Left kidney (tissue), 2 donors: Measurements from ENCODE around the gene PKNOX2. TPM values are rescaled to one million over a fixed set of nuclear protein-coding genes. Genes with fewer than 3 reads are reported as not detected.

Experiments used
- DNase-seq: peaks from one replicate; pipeline ENCODE4 v3.0.0-alpha.2; 2013
- polyA plus RNA-seq: library from polyadenylated mRNA; unstranded; fragments of 120-200 nt; gene quantifications from one replicate; pipeline ENCODE4 v1.2.1, GENCODE V29; 2013; ENCODE audit not compliant: insufficient read length

The PKNOX2 gene
- polyA plus RNA-seq, 1 donor, result 13.9 TPM

DNA sequence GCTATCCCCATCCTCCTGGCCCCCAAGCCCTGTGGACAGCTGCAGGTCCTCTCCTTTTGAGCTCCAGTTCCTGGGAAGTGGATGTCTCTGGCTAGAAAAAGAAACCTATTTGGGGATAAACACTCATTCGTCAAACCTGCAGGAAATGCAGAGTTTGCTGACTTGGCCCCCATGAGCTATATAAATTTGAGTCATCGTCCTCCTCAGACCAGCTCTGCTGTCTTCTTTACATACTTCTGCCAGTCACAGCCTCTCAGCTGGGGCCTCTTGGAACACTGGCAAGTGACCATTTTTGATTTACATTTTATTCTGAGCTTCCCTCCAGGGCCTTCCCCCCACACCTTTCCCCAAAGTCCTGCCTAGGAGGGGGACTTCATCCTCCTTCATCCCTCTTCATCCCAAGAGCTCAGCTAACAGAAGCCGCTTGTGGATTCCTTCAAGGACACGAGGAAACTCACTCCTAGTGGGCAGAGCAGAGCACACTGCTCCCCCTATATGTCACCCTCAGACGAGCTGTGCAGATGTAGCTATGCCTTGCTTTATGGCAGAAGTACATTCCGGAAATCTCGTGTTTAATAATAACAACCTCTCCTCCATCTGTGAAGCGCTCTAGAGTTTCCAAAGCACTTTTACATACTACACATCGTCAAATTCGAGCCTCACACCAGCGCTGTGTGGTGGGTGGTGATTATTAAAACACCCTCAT lies 199.7 kb downstream of the PKNOX2 start:
- no peak for DNase-seq

DNA sequence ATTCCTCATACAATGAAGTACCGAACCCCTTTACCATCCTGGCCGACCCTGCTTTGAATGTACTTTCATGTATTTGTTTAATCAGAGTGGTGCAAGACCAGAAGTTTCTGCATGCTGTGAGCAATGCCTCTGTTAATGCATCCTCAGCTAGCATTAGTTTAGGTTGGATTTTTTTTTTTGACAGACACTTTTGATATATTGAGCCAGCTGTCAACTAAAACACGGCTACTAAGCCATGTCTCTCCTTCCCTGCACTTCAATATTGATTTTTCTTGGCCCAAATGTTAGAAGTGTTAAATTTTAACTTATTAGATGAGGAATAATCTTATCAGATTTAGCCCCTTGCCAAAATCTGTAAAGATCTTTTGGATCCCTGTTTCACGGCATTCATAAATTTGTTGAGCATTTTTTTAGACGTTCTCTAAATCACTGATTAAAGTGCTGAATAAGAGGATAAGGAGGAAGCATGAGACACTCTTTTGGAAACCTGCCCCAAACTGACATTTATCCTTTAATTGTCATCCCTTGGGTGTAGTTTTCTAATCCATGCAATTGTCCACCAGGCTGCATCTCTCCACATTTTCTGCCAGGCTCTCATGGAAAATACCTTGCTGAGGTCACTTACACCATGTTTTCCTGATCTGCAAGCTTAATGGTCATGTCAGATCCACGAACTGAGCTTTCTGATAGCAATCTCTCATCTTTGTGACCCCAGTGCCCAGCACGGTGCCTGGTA lies 200.8 kb downstream of the PKNOX2 start:
- no peak for DNase-seq

DNA sequence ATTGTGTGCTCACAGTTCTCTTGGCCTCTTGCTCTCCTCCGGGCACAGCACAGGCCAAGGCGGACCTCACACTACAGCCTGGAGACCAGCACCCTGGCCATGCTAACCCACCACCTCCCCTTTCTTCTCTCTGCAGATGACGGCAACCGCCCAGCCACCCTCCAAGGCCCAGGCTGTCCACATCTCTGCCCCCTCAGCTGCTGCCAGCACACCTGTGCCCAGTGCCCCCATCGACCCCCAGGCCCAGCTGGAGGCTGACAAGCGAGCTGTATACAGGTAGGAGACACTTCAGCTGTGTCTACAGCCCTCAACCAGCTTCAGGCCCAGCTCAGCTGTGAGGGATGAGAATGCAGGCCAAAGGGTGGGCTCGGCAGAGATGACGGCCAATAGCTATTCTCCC lies 203.2 kb downstream of the PKNOX2 start:
- no peak for DNase-seq

DNA sequence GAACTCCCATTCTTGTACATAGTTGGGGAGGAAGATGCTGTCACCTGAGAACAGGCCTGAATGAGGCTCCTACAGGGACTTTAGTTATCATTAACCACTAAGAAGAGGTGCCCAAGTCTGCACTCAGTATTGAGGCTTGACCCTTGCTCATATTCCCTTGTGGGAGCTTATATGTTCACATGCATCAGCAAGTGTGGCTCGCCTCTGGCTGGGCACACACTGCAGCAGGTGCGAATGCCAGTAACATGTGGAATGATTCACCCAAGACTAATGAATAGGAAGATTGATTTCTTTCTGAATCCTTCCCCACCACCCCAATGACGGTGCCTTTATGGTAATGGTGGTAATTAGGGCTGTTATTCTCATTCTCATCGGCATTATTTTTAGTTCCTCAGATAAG lies 204.2 kb downstream of the PKNOX2 start:
- DNase-seq, result no peak

DNA sequence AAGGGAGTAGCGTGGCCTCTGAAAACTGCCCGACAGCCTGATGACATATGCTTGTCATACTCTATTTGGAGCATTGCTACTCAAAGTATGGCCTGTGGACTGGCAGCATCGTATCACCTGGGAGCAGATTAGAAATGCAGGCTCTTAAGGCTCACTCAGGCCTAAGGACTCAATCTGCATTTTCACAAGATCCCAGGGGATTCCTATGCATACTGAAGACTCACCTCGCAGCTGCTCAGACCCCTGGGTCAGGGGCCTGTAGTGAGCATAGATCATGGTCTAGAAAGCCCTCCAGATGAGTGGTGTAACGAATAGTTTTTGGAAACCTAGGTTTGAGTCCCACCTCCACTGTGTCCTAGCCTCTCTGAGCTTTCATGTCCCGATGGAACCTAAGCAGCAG lies 205.3 kb downstream of the PKNOX2 start:
- DNase-seq, result no peak

DNA sequence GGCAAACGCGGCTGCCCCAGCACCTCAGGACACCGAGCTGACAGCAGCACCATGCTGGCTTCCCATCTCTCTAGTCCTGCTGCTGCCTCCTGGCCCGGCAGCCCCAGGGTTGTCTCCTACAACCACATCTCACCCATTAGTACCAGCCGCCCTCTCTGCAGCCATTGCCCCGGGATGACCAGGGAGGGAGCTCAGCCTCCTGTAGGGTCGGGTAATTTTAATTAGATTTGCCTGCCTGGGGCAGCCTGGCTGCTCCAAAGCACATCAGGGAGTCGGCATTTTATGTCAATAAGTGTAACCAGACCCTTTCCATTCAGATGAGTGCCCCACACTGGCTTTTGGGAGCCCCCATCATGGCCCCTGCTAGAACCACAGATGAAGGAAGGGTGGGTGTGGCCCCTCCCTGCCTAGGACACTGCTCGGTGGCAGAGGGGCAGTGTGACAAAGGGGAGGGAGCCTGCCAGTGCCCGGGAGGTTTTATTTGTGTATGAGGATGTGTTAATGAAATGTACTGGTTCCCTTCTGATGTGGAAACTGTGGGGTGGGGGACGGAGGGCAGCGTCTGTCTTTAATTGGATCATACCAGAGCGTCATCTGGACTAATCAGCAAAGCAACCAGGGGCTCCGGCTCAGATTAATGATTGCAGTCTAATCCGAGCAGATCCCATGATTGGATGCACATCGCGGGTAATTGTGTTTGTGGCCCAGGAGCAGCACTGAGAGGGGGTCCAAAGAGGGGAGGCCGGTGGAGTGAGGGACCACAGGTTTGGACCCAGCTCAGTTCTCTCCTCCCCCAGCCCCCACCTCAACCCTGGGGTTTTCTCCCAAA lies 206.2 kb downstream of the PKNOX2 start:
- DNase-seq, result no peak

DNA sequence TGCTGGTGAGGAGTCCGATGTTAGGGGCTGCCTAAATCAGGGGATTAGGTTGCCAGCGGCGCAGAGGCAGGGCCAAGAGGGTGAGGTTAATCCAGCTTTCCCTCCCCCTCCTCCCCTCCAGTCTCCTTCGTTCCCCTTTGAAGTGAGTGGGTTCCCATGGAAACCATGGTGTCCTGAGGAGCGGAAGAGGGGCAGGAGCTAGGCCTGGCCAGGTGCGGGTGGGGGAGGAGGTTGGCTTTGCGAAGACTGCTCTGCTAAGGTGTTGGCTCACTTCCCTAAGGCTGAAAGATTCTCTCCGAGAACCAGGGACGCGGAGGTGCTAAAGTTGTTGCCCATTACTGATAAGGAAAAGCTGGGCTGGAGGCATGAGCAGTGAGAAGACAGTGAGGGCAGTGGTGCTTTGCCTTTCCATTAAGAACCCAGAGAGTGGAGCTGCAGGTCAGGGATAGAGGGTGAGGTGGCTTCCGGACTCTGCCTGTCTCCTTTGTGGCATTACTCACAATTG lies 206.9 kb downstream of the PKNOX2 start:
- DNase-seq, result no peak

DNA sequence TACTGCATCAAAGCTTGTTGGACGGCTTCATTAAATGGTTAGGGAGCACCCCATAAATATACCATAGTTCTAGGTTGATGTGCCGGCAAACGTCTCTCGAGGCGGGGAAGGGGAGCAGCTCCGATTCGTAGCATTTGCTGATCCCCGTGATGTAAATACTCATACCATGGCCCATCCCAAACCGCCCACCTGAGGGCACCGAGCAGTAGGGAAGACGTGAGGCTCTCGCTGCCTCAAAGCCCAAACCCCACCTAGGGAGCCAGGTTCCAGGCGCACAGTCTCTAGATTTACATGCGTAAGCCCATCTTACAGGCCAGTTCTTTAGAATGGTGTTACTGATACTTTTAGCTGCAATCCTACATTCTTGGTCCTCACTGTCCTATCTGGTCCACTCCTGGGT lies 207.5 kb downstream of the PKNOX2 start:
- no peak for DNase-seq

DNA sequence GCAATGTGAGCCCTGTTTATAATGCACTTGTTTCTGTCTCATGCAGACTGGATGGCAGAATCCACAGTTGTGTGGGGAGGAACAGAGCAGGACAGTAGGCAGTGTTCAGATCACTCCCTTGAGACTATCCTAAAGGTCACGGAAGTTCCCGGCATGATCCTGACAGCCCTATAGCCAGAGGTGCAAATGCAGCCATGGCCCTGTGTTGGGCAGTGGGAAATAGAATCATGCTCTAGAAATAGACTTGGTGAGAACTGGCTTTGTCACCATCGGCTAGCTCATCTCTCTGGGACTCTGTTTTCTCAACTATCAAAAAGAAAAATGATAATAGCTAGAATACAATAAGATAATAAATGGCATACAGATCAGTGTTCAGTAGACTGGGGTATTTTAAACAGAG lies 208.4 kb downstream of the PKNOX2 start:
- no peak for DNase-seq

DNA sequence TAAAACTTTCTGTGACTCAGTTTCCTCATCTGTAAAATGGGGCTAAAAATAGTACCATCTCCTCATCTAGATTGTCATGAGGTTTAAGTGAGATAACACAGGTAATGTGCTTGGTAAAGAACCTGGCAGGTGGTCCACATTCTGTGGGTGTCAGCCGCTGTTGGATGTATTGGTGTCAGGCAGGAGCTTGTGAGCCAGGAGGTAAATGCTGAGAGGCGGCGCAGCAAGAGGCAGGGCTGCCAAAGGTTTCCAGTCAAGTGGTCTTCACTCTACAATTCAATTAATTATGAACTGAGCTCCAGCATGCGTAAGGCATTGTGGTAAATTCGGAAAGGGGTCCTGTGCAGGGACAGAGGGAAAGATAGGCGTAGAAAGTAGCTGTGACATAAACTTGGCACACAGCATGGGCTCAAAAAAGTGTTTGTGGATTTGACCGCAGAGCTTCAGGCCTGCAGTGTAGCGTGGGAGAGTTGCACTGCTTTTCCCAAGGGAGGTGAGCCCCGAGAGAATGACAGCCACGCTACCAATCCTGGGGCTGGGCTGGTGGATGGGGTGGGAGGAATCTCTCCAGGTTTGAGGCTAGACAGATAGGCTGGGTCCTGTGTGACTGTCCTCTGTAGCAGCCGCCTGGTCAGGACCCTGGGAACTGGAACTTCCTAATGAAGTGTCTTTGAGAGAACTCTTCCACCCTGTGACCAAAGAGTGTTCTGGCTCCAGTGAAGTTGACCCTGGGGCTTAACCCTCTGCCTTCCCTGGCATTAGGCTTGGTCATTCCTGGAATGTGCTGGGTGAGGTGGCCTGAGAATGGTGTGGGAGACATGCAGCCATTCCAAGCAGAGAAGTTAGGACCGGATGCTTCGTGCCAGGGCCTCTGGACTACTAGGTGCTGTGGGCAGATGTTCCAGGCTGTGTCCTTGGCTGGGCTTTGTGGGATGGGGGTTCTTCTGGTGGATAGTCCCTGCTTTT lies 209.2 kb downstream of the PKNOX2 start:
- no peak for DNase-seq

DNA sequence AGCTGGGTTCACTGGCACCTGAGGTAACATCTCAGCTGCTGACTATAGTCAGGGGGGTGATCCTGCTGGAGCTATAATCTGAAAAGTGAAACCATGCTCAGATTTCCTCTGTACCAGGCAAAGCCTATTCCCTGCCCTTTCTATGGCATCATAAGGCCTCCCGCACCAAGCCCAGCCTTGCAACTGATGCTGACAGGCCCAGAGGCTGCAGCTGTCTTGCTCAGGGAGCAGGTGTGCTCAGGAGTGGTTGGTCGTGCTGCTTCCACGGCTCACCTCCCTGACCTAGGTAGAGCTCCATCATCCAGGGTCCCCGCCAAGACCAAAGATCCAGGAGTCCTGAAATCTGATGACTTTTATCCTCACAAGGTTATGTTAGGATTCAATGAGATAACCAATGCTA lies 209.8 kb downstream of the PKNOX2 start:
- no peak for DNase-seq

DNA sequence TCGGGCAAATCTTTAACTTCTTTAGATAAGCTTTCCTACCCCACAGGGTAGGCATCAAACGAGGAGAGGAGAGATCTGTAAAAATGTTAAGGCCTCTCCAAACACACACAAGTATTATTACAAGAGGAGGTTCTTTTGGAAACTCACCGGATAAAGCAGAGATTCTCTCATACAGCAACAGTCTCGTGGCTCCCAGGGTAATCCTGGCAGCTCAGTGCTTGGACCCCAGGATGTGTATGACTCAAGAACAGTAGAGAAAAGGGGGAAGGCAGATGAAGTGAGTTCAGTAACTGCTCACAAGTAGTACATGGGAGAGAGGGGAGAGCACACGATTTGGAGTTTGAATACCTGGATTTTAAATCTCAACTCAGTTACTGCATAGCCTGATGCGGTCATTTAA lies 210.6 kb downstream of the PKNOX2 start:
- no peak for DNase-seq

DNA sequence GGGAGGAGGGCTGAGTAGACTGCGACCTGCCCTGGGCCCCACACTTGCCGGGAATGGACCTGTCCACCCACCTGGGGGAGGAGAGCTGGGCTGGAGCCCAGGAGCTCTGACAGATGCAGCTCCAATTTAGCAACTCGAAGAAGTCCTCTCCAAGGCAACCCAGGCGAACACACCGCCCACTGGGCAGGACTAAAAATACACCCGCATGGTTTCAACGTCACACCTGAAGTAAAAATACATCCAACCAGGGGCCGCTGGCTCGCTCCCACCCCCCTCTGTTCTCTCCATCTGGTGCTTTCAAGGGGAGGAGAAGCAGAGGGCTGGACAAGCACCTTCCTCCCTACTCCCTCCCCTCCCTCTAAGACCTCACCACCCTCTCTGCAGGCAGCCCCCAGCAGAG lies 211.6 kb downstream of the PKNOX2 start:
- peak; percentile 79 for DNase-seq

DNA sequence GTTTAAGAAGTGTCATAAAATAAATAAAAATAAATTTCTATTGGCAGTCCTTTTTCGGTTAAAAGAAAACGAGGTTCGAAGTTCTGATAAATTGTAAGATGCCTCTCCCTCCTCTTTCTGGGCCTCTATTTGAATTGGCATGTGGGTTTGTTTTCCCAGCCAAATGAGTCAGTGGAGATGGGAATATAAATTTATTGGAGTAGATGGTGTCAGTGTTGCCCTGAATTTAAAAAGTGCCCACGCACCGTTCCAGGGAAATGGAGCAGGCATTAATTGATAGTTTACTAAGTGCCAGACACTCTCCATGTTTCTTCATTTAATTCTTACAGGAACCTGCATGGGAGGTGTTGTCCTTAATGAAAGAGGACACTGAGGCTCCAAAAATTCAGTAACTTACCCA lies 212.3 kb downstream of the PKNOX2 start:
- DNase-seq, result no peak

DNA sequence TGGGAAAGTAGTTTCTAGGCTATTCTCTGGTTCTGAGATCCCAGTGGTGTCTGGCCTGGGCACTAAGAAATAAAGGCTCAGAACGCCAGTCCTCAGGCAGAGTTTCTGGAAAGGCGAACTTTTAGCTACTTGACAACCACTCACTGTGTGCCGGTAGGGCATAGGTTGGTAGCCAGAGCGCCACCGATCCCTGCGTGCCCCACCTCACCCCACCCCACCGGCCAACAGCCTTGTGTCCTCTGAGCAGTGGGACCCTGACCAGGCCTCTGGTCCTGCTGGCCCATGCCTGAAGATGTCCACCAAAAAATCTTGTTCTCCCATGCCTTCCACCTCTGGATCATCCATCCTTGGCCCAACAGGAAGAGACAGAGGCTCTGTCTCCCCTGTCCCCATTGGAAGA lies 213.5 kb downstream of the PKNOX2 start:
- DNase-seq, result no peak

DNA sequence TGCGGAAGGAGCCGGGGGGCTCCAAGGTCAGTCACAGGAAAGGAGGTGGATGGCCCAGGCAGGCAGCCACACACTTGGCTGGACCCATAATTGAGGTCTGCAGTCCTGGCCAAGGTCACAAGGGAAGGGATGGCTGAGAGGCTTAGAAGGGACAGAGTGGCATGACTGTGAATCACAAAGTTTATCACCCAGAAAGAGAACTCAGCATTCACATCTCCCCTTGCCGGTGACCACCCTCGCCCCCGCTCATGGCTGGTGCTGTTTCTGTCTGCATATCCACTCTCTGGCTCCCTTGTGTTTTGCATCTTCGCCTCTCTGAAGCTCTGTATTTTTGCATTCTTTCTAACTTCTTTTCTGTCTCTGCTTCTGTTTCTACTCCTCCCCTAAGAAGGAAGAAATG lies 214.0 kb downstream of the PKNOX2 start:
- DNase-seq, result peak; percentile 71

DNA sequence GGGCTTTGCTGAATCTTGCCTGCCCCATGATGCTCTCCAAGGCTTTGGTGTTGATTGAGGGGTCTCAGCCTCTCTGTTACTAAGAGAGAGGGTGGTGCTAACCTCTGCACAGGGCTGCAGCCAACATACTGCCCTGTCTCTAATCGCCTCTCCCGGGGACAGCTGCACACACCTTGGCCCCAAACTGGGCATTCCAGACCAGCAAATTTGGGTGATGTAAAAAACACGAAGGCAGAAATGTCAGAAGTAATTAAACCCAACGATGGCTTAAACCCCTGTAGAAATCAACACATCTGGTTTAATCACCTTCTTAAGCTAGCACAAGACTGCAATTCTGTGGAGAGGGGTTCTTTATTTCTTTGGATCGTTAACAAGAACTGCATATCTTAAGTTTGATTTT lies 215.0 kb downstream of the PKNOX2 start:
- DNase-seq, result no peak

DNA sequence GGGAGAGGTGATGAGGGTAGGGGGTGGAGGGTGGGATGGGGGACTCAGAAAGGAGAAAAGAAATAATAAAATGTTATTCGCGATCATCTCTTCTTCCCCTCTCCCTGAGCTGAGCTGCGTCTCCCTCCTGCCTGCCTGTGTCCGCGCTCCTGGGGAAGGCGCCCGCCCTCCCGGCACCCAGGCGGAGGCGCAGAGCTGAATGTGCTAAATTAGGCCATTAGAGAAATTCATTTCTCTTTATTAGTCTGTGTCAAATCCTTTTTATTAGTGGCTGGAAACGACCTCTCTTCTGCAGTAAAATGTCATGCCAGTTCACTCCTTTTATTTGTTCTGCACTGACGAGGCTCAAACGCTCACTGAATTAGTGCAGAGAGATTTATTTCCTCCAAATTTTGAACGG lies 215.4 kb downstream of the PKNOX2 start:
- DNase-seq, result no peak

DNA sequence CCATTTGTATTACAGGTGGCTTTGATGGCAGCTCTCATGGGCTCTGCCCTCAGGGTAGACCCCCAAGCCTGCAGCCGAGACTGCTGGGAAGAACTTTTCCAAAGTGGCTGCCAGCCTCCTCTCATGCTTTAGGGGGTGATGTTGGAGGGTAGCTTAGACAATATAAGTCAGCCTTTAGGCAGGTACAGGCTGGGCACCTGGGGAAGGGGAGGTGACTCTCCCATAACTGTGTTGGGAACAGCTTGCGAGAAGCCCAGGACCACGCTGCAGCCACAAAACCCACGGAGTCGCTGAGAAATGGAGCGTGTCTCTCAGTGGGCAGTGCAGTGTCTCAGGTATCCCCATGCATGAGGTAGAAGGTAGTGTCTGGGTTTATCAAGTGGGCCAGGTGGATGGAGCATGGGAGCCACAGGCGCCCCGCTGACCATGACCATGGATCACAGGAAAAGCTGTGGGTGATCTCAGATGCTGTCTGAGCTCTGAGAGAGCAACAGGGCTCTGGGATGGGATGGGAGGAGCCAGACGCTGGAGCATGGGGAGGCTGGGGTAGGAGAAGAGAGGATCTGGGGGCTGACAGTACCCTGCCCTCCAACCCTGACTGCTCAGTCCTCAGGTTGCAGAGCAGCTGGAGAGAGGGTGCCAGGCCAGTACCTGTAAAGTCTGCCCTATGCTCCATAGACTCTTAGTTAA lies 216.3 kb downstream of the PKNOX2 start:
- no peak for DNase-seq

DNA sequence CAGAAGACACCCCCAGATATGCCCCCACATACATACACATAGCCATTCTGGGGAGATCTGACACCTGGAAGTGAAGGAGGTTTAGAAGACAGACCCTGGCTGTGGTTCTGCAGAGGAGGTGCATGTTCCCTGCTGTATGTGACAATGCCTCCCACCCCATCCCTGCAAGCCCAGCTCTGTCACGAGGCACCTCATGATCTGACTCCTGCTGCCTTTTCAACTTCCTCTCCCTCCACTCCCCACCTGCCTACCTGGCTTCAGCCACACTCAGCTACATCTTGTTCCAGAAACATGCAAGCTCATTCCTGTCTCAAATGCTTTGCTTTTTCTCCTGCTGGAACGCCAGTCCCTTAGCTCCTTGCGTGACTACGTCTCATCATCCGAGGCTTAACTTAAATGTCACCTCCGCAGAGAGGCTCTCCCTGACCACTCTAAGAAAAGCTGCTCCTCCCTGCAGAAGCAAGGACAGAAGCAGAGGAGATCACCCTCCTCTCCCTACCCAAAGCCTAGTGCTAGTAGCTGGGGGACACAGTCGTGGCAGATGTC lies 217.0 kb downstream of the PKNOX2 start:
- no peak for DNase-seq

DNA sequence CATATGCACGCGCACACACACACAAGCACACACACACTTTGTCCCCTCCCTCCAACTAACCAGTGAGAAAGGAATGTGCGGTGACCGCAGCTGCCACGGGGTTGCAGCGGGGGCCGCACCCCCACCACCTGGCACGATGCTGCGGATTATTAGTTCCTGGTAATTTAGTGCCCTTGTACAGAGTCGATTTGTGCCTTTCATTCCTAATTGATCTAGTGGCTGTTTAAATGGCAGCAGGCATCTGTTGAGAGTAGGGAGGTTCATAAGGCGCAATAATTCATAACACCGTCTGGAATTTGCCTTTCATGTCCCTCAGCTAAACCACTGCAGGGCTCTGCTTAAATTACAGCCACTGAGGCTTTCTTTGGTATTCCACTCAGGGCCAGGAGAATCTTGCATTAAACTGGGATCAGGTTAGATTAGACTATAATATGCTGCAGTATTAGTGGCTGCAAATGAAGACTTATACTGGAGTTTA lies 217.8 kb downstream of the PKNOX2 start:
- no peak for DNase-seq
